T1000 (cell line): Measurements from ENCODE around the gene VAV2.

Experiments
- DNase-seq: peaks from one replicate; lab custom pipeline; 2025; ENCODE audit warnings: mixed read lengths; lab: John Stamatoyannopoulos, UW

The VAV2 gene

GRCh38 chr9:134028076-134028475 is 36.0 kb upstream of the VAV2 start:
- DNase-seq, result no peak

- DNase-seq, result no peak
Measured at GRCh38 chr9:134027561-134027960, 35.4 kb upstream of the VAV2 start.

- no peak for DNase-seq
Measured at GRCh38 chr9:134026981-134027380, 34.9 kb upstream of the VAV2 start.

- DNase-seq, result no peak
Measured at GRCh38 chr9:134026581-134026980, 34.5 kb upstream of the VAV2 start.

- no peak for DNase-seq
Measured at GRCh38 chr9:134025606-134026541, 33.8 kb upstream of the VAV2 start.

- peak; percentile 93 for DNase-seq
Measured at GRCh38 chr9:134024828-134025605, 32.9 kb upstream of the VAV2 start, which contains the start of gene BRD3OS. TSS of gene BRD3OS (plus strand) at chr9:134025481. CDS start at chr9:134026748, 1,267 bp downstream.

- DNase-seq, result no peak
Measured at GRCh38 chr9:134024214-134024792, 32.2 kb upstream of the VAV2 start.

- DNase-seq, result no peak
Measured at GRCh38 chr9:134014946-134015345, 22.8 kb upstream of the VAV2 start.

GRCh38 chr9:134011401-134011800 is 19.3 kb upstream of the VAV2 start:
- DNase-seq, result no peak

- DNase-seq, result no peak
Measured at GRCh38 chr9:134010310-134011173, 18.4 kb upstream of the VAV2 start.

GRCh38 chr9:134007571-134007970 is 15.4 kb upstream of the VAV2 start:
- DNase-seq, result no peak

- DNase-seq, result no peak
Measured at GRCh38 chr9:134007150-134007549, 15.0 kb upstream of the VAV2 start.

GRCh38 chr9:134005381-134005780 is 13.3 kb upstream of the VAV2 start:
- DNase-seq, result no peak

GRCh38 chr9:134004881-134005280 is 12.8 kb upstream of the VAV2 start:
- no peak for DNase-seq

- DNase-seq, result no peak
Measured at GRCh38 chr9:134004131-134004873, 12.2 kb upstream of the VAV2 start.

GRCh38 chr9:134003237-134003636 is 11.1 kb upstream of the VAV2 start:
- no peak for DNase-seq

GRCh38 chr9:134002796-134003195 is 10.7 kb upstream of the VAV2 start:
- no peak for DNase-seq

GRCh38 chr9:133999851-134000265 is 7.7 kb upstream of the VAV2 start:
- no peak for DNase-seq

GRCh38 chr9:133998915-133999595 is 6.9 kb upstream of the VAV2 start:
- DNase-seq, result no peak

GRCh38 chr9:133997584-133997983 is 5.5 kb upstream of the VAV2 start:
- DNase-seq, result no peak
